WTC11 (cell line): ENCODE data around the gene PARD3B. TPM values are rescaled to one million over a fixed set of nuclear protein-coding genes. Genes with fewer than 3 reads are reported as not detected.
A peak's percentile ranks its signal among the peaks of the same experiment; 100 is the strongest.

Experiments used
- ATAC-seq: fragments of 200-7000 bp; cut with Tn5 transposase; 2 replicates; pipeline ENCODE4 v1.10.0; 2021; ENCODE audit warnings: mild to moderate bottlenecking, moderate library complexity
- CTCF ChIA-PET: fragments of 300-600 bp; sonication (Branson Sonifier 250); formaldehyde crosslinking; loops from one replicate; lab custom pipeline; 2021; ENCODE audit warnings: antibody characterized with exemption; lab: Charles Lee
- POLR2A ChIA-PET: fragments of 350-600 bp; sonication (Branson Sonifier 250); formaldehyde crosslinking; loops from one replicate; lab custom pipeline; 2021; ENCODE audit warnings: antibody characterized with exemption; lab: Charles Lee
- DNase-seq: peaks from one replicate; pipeline ENCODE4 v3.0.0; 2021; ENCODE audit warnings: low spot score
- H3K27ac Mint-ChIP-seq: 2 replicates; pipeline ENCODE4 v1.8.0; 2021; ENCODE audit warnings: mixed read lengths
- H3K27me3 Mint-ChIP-seq: 2 replicates; pipeline ENCODE4 v1.8.0; 2021; ENCODE audit warnings: low read depth, mild to moderate bottlenecking, moderate library complexity, mixed read lengths
- H3K36me3 Mint-ChIP-seq: 2 replicates; pipeline ENCODE4 v1.8.0; 2021; ENCODE audit warnings: mixed read lengths
- H3K4me1 Mint-ChIP-seq: 2 replicates; pipeline ENCODE4 v1.8.0; 2022; ENCODE audit warnings: mixed read lengths
- H3K4me3 Mint-ChIP-seq: 2 replicates; pipeline ENCODE4 v1.8.0; 2021; ENCODE audit warnings: mild to moderate bottlenecking, moderate library complexity, mixed read lengths
- H3K9me3 Mint-ChIP-seq: 2 replicates; pipeline ENCODE4 v1.8.0; 2021; ENCODE audit warnings: mixed read lengths
- ATF2 ChIP-seq: sonication (generic); formaldehyde crosslinking; IDR thresholded peaks from 2 replicates; pipeline ENCODE4 v1.8.1; 2022; ENCODE audit warnings: low read depth, missing genetic modification reagents, borderline replicate concordance
- CREM ChIP-seq: sonication (generic); formaldehyde crosslinking; IDR thresholded peaks from 2 replicates; pipeline ENCODE4 v1.8.1; 2022; ENCODE audit warnings: mild to moderate bottlenecking, missing genetic modification reagents, moderate library complexity
- ELF4 ChIP-seq: sonication (generic); formaldehyde crosslinking; IDR thresholded peaks from 2 replicates; pipeline ENCODE4 v1.8.1; 2022; ENCODE audit warnings: low read depth, mild to moderate bottlenecking, moderate library complexity, missing genetic modification reagents
- ESRRA ChIP-seq: sonication (generic); formaldehyde crosslinking; IDR thresholded peaks from 2 replicates; pipeline ENCODE4 v1.8.1; 2022; ENCODE audit warnings: mild to moderate bottlenecking, missing genetic modification reagents, borderline replicate concordance
- ETV6 ChIP-seq: sonication (generic); formaldehyde crosslinking; IDR thresholded peaks from 2 replicates; pipeline ENCODE4 v1.8.1; 2022; ENCODE audit warnings: mild to moderate bottlenecking, missing genetic modification reagents
- FOXJ3 ChIP-seq: sonication (generic); formaldehyde crosslinking; IDR thresholded peaks from 2 replicates; pipeline ENCODE4 v1.9.0; 2021; ENCODE audit warnings: missing genetic modification reagents, mild to moderate bottlenecking, borderline replicate concordance
- FOXK1 ChIP-seq: sonication (generic); formaldehyde crosslinking; IDR thresholded peaks from 2 replicates; pipeline ENCODE4 v1.8.0; 2022; ENCODE audit warnings: mild to moderate bottlenecking, moderate library complexity, missing genetic modification reagents
- JUN ChIP-seq: sonication (generic); formaldehyde crosslinking; IDR thresholded peaks from 2 replicates; pipeline ENCODE4 v1.8.0; 2023; ENCODE audit warnings: mild to moderate bottlenecking, missing genetic modification reagents
- MAX ChIP-seq: sonication (generic); formaldehyde crosslinking; IDR thresholded peaks from 2 replicates; pipeline ENCODE4 v1.8.0; 2022; ENCODE audit warnings: mild to moderate bottlenecking, missing genetic modification reagents
- MYBL2 ChIP-seq: sonication (generic); formaldehyde crosslinking; IDR thresholded peaks from 2 replicates; pipeline ENCODE4 v1.8.1; 2023; ENCODE audit warnings: mild to moderate bottlenecking, moderate library complexity, missing genetic modification reagents
- NFATC4 ChIP-seq: fragments of 250-450 bp; sonication (Bioruptor Pico); IDR thresholded peaks from 2 replicates; pipeline ENCODE4 v1.9.0; 2021; ENCODE audit warnings: mild to moderate bottlenecking
- NFE2L1 ChIP-seq: sonication (generic); formaldehyde crosslinking; IDR thresholded peaks from 2 replicates; pipeline ENCODE4 v1.8.1; 2023; ENCODE audit warnings: missing genetic modification reagents
- NR1H2 ChIP-seq: sonication (generic); formaldehyde crosslinking; IDR thresholded peaks from 2 replicates; pipeline ENCODE4 v1.9.0; 2021; ENCODE audit warnings: mild to moderate bottlenecking, moderate library complexity, missing genetic modification reagents
- TCF7 ChIP-seq: sonication (generic); formaldehyde crosslinking; IDR thresholded peaks from 2 replicates; pipeline ENCODE4 v1.8.0; 2022; ENCODE audit warnings: mild to moderate bottlenecking, low read depth, missing genetic modification reagents, moderate library complexity
- ZNF121 ChIP-seq: sonication (generic); formaldehyde crosslinking; IDR thresholded peaks from 2 replicates; pipeline ENCODE4 v1.8.0; 2023; ENCODE audit warnings: missing genetic modification reagents
- ZNF263 ChIP-seq: sonication (generic); formaldehyde crosslinking; IDR thresholded peaks from 2 replicates; pipeline ENCODE4 v1.8.1; 2022; ENCODE audit warnings: low read depth, mild to moderate bottlenecking, moderate library complexity, missing genetic modification reagents
- total RNA-seq: library from RNA; stranded (reverse); gene quantifications from 3 replicates; pipeline ENCODE4 v1.2.3, GENCODE V29; 2021
- TF ChIP-seq, protein P1 (sequence below): sonication (generic); formaldehyde crosslinking; IDR thresholded peaks from 2 replicates; pipeline ENCODE4 v1.8.1; 2023; ENCODE audit warnings: mild to moderate bottlenecking, missing genetic modification reagents, moderate library complexity
- TF ChIP-seq, protein P2 (sequence below): sonication (generic); formaldehyde crosslinking; IDR thresholded peaks from 2 replicates; pipeline ENCODE4 v1.8.1; 2022; ENCODE audit warnings: missing genetic modification reagents, borderline replicate concordance
- TF ChIP-seq, protein P3 (sequence below): sonication (generic); formaldehyde crosslinking; IDR thresholded peaks from 2 replicates; pipeline ENCODE4 v1.8.0; 2023; ENCODE audit warnings: mild to moderate bottlenecking, missing genetic modification reagents
- TF ChIP-seq, protein P4 (sequence below): sonication (generic); formaldehyde crosslinking; IDR thresholded peaks from 2 replicates; pipeline ENCODE4 v1.8.0; 2023; ENCODE audit warnings: missing genetic modification reagents, mild to moderate bottlenecking, borderline replicate concordance
- TF ChIP-seq, protein P5 (sequence below): sonication (generic); formaldehyde crosslinking; IDR thresholded peaks from 2 replicates; pipeline ENCODE4 v1.8.1; 2022; ENCODE audit warnings: low read depth, mild to moderate bottlenecking, moderate library complexity, missing genetic modification reagents, borderline replicate concordance

PARD3B gene
- total RNA-seq, 1 experiment from 2014 or later, result 5.6 TPM

- TF ChIP-seq ATF2 (CRISPR knock-in tag), result no peak
- no peak for TF ChIP-seq NFATC4 (CRISPR knock-in tag)
- no peak for TF ChIP-seq ELF4 (CRISPR knock-in tag)
- TF ChIP-seq MYBL2, result no peak
These were observed 729.5 kb downstream of the PARD3B start (continued) for GRCh38 chr2:205274801-205275200.

- CTCF ChIA-PET, result interaction anchor here (1.1 kb wide), 1 partner anchor 9 kb away, joined by 4 read pairs; no protein-coding TSS in a partner anchor
- peak overlapping the region; percentile 98 for H3K27ac Mint-ChIP-seq
- ATAC-seq, result peak; percentile 85
These were observed 731.0 kb downstream of the PARD3B start for GRCh38 chr2:205276116-205276777.

GRCh38 chr2:205280596-205281236 is 735.4 kb downstream of the PARD3B start:
- H3K4me1 Mint-ChIP-seq, result peaks cover 63% of the 10 kb centered on the region
- CTCF ChIA-PET, result no interaction called here
- no peak for ATAC-seq
- POLR2A ChIA-PET, result no interaction called here
- H3K27ac Mint-ChIP-seq, result no peak overlapping the region
- H3K36me3 Mint-ChIP-seq, result no peaks in the 10 kb centered on the region; the same call in none of the 2 replicates
- no peak overlapping the region for H3K4me3 Mint-ChIP-seq
- no peaks in the 10 kb centered on the region for H3K27me3 Mint-ChIP-seq
- peaks cover 10% of the 10 kb centered on the region; the same call in 1 of the 2 replicates for H3K9me3 Mint-ChIP-seq
- no peak for DNase-seq
- no peak for TF ChIP-seq ZNF263
- no peak for TF ChIP-seq ELF4 (CRISPR knock-in tag)
- TF ChIP-seq, protein P1, sequence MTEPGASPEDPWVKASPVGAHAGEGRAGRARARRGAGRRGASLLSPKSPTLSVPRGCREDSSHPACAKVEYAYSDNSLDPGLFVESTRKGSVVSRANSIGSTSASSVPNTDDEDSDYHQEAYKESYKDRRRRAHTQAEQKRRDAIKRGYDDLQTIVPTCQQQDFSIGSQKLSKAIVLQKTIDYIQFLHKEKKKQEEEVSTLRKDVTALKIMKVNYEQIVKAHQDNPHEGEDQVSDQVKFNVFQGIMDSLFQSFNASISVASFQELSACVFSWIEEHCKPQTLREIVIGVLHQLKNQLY (CRISPR knock-in tag), result no peak
- TF ChIP-seq, protein P2, sequence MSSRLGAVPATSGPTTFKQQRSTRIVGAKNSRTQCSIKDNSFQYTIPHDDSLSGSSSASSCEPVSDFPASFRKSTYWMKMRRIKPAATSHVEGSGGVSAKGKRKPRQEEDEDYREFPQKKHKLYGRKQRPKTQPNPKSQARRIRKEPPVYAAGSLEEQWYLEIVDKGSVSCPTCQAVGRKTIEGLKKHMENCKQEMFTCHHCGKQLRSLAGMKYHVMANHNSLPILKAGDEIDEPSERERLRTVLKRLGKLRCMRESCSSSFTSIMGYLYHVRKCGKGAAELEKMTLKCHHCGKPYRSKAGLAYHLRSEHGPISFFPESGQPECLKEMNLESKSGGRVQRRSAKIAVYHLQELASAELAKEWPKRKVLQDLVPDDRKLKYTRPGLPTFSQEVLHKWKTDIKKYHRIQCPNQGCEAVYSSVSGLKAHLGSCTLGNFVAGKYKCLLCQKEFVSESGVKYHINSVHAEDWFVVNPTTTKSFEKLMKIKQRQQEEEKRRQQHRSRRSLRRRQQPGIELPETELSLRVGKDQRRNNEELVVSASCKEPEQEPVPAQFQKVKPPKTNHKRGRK (CRISPR knock-in tag), result no peak
- TF ChIP-seq, protein P3, sequence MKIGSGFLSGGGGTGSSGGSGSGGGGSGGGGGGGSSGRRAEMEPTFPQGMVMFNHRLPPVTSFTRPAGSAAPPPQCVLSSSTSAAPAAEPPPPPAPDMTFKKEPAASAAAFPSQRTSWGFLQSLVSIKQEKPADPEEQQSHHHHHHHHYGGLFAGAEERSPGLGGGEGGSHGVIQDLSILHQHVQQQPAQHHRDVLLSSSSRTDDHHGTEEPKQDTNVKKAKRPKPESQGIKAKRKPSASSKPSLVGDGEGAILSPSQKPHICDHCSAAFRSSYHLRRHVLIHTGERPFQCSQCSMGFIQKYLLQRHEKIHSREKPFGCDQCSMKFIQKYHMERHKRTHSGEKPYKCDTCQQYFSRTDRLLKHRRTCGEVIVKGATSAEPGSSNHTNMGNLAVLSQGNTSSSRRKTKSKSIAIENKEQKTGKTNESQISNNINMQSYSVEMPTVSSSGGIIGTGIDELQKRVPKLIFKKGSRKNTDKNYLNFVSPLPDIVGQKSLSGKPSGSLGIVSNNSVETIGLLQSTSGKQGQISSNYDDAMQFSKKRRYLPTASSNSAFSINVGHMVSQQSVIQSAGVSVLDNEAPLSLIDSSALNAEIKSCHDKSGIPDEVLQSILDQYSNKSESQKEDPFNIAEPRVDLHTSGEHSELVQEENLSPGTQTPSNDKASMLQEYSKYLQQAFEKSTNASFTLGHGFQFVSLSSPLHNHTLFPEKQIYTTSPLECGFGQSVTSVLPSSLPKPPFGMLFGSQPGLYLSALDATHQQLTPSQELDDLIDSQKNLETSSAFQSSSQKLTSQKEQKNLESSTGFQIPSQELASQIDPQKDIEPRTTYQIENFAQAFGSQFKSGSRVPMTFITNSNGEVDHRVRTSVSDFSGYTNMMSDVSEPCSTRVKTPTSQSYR, result no peak
- TF ChIP-seq, protein P4, sequence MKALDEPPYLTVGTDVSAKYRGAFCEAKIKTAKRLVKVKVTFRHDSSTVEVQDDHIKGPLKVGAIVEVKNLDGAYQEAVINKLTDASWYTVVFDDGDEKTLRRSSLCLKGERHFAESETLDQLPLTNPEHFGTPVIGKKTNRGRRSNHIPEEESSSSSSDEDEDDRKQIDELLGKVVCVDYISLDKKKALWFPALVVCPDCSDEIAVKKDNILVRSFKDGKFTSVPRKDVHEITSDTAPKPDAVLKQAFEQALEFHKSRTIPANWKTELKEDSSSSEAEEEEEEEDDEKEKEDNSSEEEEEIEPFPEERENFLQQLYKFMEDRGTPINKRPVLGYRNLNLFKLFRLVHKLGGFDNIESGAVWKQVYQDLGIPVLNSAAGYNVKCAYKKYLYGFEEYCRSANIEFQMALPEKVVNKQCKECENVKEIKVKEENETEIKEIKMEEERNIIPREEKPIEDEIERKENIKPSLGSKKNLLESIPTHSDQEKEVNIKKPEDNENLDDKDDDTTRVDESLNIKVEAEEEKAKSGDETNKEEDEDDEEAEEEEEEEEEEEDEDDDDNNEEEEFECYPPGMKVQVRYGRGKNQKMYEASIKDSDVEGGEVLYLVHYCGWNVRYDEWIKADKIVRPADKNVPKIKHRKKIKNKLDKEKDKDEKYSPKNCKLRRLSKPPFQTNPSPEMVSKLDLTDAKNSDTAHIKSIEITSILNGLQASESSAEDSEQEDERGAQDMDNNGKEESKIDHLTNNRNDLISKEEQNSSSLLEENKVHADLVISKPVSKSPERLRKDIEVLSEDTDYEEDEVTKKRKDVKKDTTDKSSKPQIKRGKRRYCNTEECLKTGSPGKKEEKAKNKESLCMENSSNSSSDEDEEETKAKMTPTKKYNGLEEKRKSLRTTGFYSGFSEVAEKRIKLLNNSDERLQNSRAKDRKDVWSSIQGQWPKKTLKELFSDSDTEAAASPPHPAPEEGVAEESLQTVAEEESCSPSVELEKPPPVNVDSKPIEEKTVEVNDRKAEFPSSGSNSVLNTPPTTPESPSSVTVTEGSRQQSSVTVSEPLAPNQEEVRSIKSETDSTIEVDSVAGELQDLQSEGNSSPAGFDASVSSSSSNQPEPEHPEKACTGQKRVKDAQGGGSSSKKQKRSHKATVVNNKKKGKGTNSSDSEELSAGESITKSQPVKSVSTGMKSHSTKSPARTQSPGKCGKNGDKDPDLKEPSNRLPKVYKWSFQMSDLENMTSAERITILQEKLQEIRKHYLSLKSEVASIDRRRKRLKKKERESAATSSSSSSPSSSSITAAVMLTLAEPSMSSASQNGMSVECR, result no peak
- TF ChIP-seq, protein P5, sequence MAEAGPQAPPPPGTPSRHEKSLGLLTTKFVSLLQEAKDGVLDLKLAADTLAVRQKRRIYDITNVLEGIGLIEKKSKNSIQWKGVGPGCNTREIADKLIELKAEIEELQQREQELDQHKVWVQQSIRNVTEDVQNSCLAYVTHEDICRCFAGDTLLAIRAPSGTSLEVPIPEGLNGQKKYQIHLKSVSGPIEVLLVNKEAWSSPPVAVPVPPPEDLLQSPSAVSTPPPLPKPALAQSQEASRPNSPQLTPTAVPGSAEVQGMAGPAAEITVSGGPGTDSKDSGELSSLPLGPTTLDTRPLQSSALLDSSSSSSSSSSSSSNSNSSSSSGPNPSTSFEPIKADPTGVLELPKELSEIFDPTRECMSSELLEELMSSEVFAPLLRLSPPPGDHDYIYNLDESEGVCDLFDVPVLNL (CRISPR knock-in tag), result no peak
- no peak for TF ChIP-seq NR1H2 (CRISPR knock-in tag)
- TF ChIP-seq ESRRA, result no peak
- no peak for TF ChIP-seq FOXK1
- TF ChIP-seq ZNF121, result no peak
- no peak for TF ChIP-seq FOXJ3 (CRISPR knock-in tag)
- no peak for TF ChIP-seq CREM (CRISPR knock-in tag)

More at GRCh38 chr2:205276116-205276777, 731.0 kb downstream of the PARD3B start:
- DNase-seq, result peak; percentile 54
- H3K36me3 Mint-ChIP-seq, result no peaks in the 10 kb centered on the region; the same call in none of the 2 replicates
- no peaks in the 10 kb centered on the region for H3K27me3 Mint-ChIP-seq
- peaks cover 10% of the 10 kb centered on the region; the same call in 1 of the 2 replicates for H3K9me3 Mint-ChIP-seq
- H3K4me3 Mint-ChIP-seq, result peak overlapping the region; percentile 31; the same call in 1 of the 2 replicates
- POLR2A ChIA-PET, result no interaction called here
- H3K4me1 Mint-ChIP-seq, result peaks cover 63% of the 10 kb centered on the region
- TF ChIP-seq NFE2L1, result peak; percentile 27; the same call in 1 of the 2 replicates
- TF ChIP-seq TCF7 (CRISPR knock-in tag), result no peak
- TF ChIP-seq MAX (CRISPR knock-in tag), result no peak
- no peak for TF ChIP-seq JUN (CRISPR knock-in tag)
- TF ChIP-seq ETV6, result no peak
